Superior temporal gyrus (tissue), 1 donor: ENCODE measurements around the gene WSB1.
"Not testable (repeated sequence)": the region's sequence is repeated elsewhere in the genome, so short reads cannot be mapped to it uniquely, and the experiment has no call there.

Experiments used
- DNase-seq: peaks from one replicate; pipeline ENCODE4 v3.0.0-alpha.2; 2016; ENCODE audit errors: extremely low spot score

The WSB1 gene

DNA sequence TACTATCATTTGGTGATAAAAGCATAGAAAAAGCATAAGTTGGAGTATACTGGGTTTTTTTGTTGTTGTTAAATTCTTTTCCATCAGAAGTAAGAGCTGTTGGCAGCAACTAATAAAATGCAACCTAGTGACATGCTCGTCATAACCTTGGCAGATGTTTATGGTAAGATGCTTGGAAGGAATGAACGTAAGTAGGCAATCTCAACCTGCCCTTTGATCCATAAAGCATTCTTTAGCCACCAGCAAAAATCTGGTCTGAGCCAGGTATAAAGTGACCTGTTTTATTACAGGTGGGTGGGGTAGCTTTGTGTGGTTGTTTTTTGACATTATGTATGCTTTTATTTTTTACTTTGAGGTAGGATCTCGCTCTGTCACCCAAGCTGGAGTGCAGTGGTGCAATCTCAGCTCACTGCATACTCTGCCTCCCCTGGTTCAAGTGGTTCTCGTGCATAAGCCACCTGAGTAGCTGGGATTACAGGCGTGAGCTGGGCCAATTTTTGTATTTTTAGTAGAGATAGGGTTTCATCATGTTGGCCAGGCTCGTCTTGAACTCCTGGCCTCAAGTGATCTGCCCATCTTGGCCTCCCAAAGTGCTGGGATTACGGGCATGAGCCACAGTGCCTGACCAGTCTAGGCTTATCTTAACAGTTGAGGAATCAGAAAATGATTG, 22.0 kb downstream of the WSB1 start:
- DNase-seq, result no peak

DNA sequence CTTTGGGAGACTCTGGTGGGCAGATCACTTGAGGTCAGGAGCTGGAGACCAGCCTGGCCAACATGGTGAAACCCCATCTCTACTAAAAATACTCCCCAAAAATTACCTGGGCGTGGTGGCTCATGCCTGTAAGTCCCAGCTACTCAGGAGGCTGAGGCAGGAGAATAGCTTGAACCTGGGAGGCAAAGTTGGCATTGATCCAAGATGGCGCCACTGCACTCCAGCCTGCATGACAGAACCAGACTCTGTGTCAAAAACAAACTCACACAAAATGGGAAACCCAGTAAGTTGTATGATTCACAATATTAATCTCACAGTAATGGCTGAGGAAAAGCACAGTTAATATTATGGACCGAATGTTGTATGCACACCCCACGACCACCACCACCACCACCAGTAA, 24.3 kb downstream of the WSB1 start:
- no peak for DNase-seq

DNA sequence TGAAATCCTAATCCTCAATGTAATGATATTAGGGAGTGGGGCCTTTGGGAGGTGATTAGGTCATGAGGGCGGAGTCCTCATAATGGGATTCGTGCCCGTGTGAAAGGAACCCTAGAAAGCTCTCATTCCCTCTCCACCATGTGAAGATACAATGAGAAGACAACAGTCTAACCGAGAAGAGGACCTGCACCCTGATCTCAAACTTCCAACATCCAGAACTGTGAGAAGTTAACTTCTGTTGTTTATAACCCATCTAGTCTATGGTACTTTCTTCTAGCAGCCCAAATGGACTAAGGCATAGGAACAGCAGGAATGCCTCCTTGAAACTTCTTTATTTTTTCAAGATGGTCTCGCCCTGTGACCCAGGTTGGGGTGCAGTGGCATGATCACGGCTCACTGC, 24.7 kb downstream of the WSB1 start:
- DNase-seq, result no peak

DNA sequence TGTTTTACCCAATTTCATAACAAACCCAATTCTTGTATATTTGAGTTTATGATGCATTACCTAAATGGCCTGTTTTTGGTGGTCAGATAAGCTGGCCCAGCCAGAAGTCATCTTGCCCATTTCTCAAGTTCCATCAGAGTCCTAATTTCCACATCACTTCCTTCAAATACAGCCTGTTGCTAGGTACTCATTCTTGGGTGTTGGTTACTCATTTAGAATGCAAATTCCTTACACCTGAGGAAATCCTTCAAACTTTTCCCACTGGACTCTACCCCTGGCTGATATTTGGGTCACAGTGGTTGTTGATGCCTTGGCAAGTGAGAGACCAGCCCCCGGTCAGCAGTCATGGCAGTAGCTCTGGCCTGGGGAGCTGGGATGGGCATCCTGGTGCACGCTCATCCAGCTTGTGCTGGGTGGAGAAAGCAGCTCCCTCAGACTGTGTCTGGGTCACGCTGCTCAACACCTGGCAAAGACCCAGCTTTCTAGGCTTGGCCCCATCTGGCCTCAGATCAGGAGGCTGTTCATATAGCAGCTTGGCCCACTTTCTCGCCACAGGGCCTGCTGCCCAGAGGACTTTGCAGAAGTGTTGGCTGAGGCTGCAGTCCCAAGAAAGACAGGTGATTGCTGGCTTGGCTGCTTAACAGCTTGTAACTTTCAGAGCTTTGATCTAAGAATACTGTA, 25.8 kb downstream of the WSB1 start:
- peak; percentile 66 for DNase-seq

DNA sequence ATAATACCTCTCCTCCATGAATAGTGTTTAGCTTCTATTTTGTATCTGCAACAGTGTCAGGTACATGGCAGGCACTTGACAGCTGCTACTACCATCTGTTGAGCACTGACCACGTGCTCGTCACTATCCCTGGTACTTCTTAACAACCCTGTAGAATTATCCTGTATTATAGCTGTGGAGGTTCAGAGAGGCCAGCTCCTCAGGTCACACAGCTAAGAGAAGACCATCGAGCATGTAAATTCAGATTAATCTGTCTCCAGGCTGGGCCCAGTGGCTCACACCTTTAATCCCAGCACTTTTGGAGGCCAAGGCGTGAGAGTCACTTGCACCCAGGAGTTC, 26.3 kb downstream of the WSB1 start:
- no peak for DNase-seq

DNA sequence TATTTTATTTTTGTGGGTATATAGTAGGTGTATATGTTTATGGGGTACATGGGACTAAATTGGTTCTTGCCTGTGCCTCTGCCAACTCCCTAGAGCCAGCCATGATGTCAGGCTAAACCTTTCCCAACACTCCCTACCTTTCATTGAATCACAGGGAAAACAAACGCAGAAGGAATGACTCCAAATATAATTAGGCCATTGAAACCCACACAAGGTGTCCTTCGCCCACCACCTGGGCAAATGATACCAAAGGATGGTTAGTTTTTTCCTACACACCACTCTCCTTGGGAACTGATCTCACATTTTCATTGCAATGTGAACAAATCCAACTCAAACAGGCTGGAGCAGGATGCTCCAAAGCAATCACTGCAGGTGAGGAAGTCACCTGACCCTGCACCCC, 27.5 kb downstream of the WSB1 start:
- no peak for DNase-seq

DNA sequence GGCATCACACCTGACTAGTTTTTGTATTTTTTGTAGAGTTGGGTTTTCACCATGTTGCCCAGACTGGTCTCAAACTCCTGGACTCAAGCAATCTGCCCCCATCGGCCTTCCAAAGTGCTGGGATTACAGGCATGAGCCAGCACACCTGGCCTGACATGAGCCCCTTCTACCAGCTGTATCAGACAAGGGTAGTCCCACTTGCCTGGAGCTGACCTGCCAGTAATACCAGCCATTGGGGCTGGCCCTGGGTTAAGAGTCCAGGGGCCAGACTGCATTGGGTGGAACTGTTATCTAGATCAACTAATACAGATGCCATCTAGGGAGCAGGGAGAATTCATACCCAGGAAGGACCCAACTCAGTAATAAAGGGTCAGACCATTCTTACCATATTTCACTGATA, 28.1 kb downstream of the WSB1 start:
- no peak for DNase-seq

DNA sequence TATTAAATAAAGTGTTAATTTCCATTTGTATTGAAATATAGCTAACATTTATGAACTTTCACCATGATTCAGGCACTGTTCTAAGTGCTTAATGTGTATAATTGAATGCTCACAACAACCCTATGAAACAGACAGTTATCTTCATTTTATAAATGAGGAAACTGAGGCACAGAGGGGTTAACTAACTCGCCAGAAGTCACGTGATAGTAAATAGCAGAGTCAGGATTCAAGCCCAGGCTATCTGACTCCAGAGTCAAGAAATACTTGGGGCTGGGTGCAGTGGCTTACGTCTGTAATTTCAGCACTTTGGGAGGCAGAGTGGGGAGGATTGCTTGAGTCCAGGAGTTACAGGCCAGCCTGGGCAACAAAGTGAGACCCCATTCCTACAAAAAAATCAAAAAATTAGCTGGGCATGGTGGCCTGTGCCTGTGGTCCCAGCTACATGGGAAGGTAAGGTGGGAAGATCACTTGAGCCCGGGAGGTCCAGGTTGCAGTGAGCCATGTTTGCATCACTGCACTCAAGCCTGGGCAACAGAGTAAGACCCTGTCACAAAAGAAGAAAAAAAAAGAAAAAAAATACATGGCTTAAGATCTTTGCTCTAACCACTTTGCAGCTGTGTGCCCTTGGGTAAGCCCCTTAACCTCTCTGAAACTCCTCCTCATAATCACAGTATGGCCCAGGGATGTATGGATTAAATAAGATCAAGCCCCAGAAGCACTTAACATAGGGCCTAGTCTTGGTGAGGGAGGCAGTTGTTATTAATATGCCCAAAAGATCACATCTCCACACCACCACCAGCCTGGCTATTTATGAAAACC, 29.0 kb downstream of the WSB1 start:
- no peak for DNase-seq

DNA sequence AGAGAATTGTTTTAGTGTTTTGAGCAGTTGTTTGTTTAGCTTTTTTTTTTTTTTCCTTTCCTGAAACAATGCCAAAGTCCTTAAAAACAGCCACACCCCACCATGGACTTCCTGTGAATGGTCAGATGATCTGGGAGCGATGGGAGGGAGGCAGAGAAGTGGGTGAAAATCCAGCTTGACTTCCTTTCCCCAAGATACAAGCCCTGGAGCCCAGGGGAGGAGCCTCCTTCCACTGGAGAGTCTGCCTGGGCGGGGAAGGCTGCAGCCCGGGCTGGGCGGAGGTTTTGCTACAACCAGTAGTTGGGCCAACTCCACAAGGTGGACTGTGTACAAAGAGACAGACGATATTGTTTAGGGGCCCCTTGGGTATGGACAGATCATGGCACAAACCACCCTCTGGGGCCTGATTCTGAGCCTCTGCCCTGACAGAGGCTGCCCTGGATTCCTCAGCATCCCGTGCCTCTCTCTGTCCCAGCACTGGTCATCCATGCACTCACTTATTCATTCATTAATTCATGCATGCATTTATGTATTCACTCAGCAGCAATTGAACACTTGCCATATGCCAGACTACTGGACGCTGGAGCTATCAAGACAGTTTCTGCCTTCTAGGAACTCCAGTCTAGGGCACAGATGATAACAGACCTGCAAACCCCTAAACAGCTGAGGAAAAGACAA, 29.8 kb downstream of the WSB1 start:
- no peak for DNase-seq

DNA sequence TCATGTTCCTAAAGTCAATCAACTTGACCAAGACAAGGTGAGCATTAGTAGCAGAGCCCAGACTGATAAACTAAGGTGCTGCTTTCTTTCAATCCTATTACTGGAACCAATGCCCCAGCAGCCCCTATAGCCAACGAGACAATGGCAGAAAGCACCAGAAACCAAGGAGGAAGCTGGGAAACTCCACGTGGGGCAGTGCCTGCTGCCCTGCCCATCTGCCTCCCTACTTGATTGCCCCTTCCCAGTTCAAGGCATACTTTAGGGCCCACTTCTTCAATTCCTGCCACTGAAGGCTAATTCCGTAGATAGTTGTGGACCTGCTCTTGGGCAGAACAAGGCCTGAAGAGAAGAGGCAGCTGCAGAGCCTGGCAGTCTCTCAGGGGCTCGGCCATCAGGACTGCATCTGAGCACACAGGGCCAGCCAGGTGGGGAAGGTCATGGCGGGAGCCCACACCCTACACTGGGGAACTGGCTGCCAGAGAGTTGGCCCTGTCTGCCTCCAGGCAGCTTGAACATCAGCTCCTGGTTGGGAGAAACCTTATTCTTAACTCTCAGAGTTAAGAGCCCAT, 30.9 kb downstream of the WSB1 start:
- no peak for DNase-seq

DNA sequence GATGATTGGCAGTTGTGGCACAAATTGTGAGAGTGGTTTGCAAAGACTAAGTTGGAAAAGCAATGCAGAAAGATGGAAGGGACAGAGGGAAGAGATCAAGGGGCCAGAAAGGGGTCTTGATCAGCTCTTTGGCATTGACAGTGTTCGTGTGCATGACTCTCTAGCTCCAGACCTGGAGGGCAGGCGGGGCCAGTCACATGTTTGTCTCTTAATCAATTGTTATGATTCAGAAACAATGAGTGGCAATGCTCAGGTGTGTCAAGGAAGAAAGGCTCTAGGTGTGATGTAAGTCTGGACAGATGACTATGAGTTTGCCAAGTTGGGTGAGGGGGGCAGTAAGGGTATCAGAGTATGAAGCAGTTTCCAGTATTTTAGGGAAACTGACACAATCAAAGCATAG, 32.1 kb downstream of the WSB1 start:
- DNase-seq, result no peak

DNA sequence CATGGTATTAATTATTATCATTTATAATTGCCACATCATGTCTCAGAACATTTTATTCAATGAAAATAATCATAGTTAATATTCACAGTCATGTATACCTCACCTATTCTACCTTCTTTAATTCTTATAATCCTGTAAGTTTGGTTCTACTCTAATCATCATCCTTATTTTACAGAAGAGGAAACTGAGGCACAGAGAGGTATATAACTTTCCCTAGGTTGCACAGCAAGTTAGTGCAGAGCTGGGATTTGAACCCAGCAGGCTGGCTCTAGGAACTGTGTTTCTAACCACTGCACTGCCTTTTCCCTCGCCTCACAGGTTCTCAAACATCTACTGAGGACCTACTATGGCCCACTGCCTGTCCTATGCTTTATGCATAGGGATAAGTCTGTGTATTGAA, 32.7 kb downstream of the WSB1 start:
- no peak for DNase-seq

DNA sequence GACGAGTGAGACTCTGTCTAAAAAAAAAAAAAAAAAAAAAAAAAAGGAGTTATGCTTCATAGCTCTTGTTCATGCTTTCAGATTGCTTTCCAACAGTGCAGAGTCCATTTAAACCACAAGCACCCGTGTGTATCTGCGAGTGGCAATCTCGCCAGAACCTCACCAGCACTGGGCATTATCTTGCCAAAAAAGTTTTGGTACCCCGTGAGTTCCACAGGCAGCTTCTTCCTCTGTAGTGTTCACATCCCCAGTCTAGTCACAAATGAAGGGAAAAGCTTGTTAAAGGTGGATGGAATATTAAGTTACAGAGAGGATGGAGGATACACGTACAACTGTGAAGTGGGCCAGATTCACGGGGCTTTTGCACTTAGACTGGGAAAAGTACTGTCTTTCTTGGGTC, 33.5 kb downstream of the WSB1 start:
- no peak for DNase-seq

DNA sequence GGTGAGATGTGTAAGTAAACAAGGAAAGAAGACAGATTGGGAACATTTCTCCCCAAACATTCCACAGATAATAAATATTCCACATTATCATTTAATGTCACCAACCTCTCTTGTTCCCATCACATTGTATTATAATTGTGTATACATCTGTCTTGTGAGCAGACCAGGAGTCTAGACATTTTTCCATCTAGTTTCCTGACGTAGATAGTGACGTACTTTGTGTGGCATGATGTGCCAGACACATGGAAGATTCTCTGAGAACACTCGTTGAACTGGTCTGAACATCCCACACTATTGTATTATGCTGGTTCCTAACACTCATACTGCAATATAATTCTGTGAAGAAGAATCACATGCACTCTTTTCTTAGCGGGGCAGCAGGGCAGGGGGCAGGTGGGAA, 34.0 kb downstream of the WSB1 start:
- DNase-seq, result no peak

DNA sequence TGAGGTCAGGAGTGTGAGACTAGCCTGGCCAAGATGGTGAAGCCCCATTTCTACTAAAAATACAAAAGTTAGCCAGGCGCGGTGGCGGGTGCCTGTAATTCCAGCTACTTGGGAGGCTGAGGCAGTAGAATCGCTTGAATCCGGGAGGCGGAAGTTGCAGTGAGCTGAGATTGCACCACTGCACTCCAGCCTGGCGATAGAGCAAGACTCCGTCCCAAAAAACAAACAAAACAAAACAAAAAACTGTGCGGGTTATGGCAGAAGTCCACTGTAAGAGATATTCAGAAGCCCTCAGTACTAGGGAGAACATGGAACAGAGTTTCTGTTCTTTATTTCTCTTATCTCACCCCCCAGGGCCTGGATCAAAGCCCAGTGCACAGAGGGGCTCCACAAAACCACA, 34.8 kb downstream of the WSB1 start:
- DNase-seq, result not testable (repeated sequence)

DNA sequence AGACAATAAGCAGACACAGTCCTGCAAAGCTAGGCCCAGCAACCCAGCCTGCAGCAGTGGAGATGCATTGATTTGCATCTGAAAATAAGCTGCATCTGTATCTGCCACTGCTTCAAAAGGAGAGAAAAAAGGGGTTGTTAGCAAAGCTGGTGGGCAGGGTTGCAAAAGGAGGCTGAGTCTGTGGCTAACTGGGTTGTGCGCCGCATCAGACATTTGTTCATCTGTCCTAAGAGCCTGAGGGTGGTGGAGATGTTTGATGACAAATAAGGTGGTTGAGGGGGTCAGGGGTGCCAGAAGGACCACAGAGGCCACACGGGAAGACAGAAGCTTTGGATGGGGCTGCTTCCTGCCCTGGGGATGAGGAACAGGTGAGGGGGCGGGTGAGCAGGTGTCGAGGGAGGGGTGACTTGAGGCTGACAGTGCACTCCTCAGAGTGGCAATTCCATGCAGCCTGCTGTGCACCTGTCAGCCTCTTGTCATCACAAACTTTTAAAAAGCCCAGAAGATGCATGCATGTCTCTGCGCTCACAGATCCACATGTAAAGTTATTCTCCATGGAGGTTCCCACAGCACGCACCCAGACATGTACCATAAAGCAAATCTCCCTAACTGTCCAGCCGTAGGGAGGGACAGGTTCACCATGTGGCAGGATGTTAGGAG, 35.4 kb downstream of the WSB1 start:
- no peak for DNase-seq

DNA sequence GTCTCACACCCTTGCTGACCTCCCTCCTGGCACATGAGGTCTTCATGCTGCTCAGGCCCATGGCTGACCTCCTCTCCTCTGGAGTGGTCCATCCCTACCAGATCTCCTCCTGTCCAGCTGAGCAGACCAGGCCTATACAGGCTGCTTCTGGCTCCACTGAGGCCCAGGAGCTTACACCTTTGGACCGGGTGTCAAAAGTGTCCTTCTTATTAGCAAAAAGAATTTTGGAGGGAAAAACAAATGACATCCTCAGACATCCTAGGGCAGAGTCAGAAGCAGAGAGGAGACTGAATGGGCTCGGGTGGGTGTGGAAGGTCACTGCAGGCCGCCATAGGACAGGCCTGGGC, 38.1 kb downstream of the WSB1 start:
- DNase-seq, result no peak

DNA sequence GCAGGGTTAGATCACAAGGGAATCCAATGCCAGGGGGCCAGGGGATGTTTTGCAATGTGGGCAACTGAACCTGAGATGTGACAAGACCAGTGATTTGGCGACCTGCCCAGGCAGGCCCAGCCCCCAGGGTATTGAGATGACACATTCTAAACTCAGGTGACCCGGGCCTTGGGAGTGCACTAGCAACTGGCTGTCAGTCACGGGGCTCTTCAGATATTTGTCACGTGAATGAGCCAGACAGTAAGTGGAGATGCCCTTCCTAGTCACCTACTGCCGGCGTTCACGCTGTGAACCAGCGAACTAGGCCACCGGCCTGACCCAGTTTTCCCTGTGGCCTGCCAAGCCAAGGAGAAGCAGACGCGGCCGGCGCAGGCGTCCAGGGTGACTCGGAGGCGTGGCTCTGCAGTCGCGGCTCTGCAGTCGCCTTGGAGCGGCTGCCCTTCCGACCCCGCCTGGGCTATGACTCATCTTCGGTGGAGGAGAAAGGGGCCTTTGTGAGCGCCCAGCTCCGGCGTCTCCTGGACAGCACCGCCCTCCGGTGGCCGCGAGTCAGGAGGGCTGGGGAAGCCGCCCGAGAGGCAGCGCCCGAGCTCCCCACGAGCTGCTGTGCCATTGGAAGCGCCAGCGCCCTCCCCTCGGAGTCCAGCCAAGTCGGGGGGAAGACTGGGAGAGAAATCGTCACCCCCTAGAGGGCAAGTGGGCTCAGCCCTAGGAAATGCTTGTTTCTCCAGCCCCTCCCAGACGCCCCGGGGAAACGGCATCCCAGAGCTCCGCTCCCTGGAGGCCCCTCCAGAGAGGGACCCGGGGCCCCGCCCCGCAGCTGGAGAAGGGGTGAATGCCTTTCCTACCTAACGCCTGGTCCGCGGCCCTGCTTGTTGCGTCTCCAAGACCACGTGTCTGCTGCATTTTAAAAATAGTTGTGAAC, 38.8 kb downstream of the WSB1 start:
- DNase-seq, result peak; percentile 97

DNA sequence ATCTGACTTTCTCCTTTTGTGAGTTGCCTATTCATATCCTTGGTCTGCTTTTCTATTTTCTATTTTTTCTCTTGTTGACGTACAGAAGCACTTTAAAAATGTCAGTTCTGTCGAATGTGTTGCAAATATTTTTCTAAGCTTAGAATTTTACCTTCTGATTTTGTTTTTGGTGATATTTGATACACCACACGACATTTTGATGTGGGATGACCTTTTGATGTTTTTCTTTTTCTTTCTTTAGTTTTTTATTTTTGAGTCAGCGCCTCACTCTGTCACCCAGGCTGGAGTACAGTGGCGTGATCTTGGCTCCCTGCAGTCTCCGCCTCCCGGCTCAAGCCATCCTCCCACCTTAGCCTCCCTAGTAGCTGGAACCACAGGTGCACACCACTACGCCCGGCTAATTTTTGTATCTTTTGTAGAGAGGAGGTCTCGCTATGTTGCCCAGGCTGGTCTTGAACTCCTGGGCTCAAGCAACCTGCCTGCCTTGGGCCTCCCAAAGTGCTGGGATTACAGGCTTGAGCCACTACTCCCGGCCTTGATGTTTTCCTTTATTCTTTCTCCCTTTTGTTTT, 39.6 kb downstream of the WSB1 start:
- DNase-seq, result no peak

DNA sequence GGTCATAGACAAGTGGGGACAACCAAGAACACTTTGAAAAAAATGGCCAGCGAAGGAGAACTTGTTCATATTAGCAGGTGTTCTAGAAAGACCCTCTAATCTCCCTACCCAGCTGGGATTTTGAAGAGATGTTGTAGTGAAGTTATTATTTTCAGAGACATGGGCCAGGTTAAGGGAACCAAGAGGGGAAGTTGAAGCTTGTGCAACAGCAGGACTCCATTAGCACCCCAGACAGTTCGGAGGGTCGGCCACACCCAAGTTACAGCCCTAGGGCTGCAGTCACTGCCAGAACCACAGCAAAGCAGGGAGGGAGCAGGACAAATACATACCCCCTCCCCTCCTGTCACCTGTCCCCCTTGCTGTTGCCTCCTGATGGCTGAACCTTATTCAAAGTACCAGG, 42.3 kb downstream of the WSB1 start:
- DNase-seq, result no peak
